Measurements from ENCODE around the gene KRTAP5-2. TPM values are rescaled to one million over a fixed set of nuclear protein-coding genes. Genes with fewer than 3 reads are reported as not detected.

The KRTAP5-2 gene
- total RNA-seq = not detected in 2 replicates

GRCh38 chr11:1597994-1598380 lies at the start of gene KRTAP5-2:
KRTAP5-2 (minus strand) TSS chr11:1598294; CDS start chr11:1598250, 44 bp downstream.

GRCh38 chr11:1629326-1630185 lies 31.5 kb upstream of the KRTAP5-2 start, which contains the start of gene KRTAP5-5:
KRTAP5-5 (plus strand) TSS chr11:1629775; CDS start chr11:1629841, 66 bp downstream.

GRCh38 chr11:1622086-1622485 lies 24.0 kb upstream of the KRTAP5-2 start, which contains the start of gene KRTAP5-4:
KRTAP5-4 (minus strand) TSS chr11:1622138; CDS start chr11:1622093, 45 bp downstream.

GRCh38 chr11:1608363-1608762 lies 10.3 kb upstream of the KRTAP5-2 start, which contains the start of gene KRTAP5-3:
KRTAP5-3 (minus strand) TSS chr11:1608463; CDS start chr11:1608385, 78 bp downstream.

GRCh38 chr11:1584661-1585370 lies 13.3 kb downstream of the KRTAP5-2 start, which contains the start of gene KRTAP5-1:
KRTAP5-1 (minus strand) TSS chr11:1585283; CDS start chr11:1585249, 34 bp downstream.

GRCh38 chr11:1572197-1573076 lies 25.7 kb downstream of the KRTAP5-2 start, which contains the start of gene DUSP8:
DUSP8 (minus strand) TSS chr11:1572271; CDS start chr11:1565826, 6,445 bp downstream.

Other genes with a start within 250 kb of the KRTAP5-2 start
- gene BRSK2, start 208.4 kb downstream of the KRTAP5-2 start, total RNA-seq = 0.99 TPM in 1 of 2 replicates, not detected in the other
- gene MOB2, start 111.5 kb downstream of the KRTAP5-2 start, total RNA-seq = 22.3 and 30.6 TPM in 2 replicates
- 0.33 and 0.87 TPM in 2 replicates for gene DUSP8, start 26.0 kb downstream of the KRTAP5-2 start, total RNA-seq
- gene KRTAP5-1, start 13.0 kb downstream of the KRTAP5-2 start, total RNA-seq = not detected in 2 replicates
- gene KRTAP5-3, start 10.2 kb upstream of the KRTAP5-2 start, total RNA-seq = not detected in 2 replicates
- gene KRTAP5-4, start 23.8 kb upstream of the KRTAP5-2 start, total RNA-seq = not detected in 2 replicates
- not detected in 2 replicates for gene KRTAP5-5, start 31.5 kb upstream of the KRTAP5-2 start, total RNA-seq
- gene KRTAP5-6, start 98.9 kb upstream of the KRTAP5-2 start, total RNA-seq = not detected in 2 replicates
- 0.58 and 0.83 TPM in 2 replicates for gene IFITM10, start 152.3 kb upstream of the KRTAP5-2 start, total RNA-seq
- gene CTSD, start 165.6 kb upstream of the KRTAP5-2 start, total RNA-seq = 228 and 489 TPM in 2 replicates
- gene SYT8, start 236.7 kb upstream of the KRTAP5-2 start, total RNA-seq = not detected in 2 replicates
- not detected in 2 replicates for gene TNNI2, start 240.7 kb upstream of the KRTAP5-2 start, total RNA-seq